ENCODE measurements around the gene AGPAT2.

The AGPAT2 gene

GRCh38 chr9:136661641-136662325 is 25.5 kb downstream of the AGPAT2 start:
- DNase-seq (ENCODE audit: low spot score): no peak

GRCh38 chr9:136660971-136661550 is 26.2 kb downstream of the AGPAT2 start:
- no peak for DNase-seq (ENCODE audit: low spot score)

GRCh38 chr9:136659861-136660784 is 27.1 kb downstream of the AGPAT2 start:
- DNase-seq (ENCODE audit: low spot score): no peak

- no peak for DNase-seq (ENCODE audit: low spot score)
Observed at GRCh38 chr9:136658849-136659535, 28.3 kb downstream of the AGPAT2 start.

- no peak for DNase-seq (ENCODE audit: low spot score)
Observed at GRCh38 chr9:136657974-136658848, 29.0 kb downstream of the AGPAT2 start.

- no peak for DNase-seq (ENCODE audit: low spot score)
Observed at GRCh38 chr9:136656795-136657611, 30.3 kb downstream of the AGPAT2 start.

- no peak for DNase-seq (ENCODE audit: low spot score)
Observed at GRCh38 chr9:136656183-136656738, 31.0 kb downstream of the AGPAT2 start.

GRCh38 chr9:136655536-136656182 is 31.6 kb downstream of the AGPAT2 start:
- no peak for DNase-seq (ENCODE audit: low spot score)

GRCh38 chr9:136654820-136655535 is 32.3 kb downstream of the AGPAT2 start:
- DNase-seq (ENCODE audit: low spot score): no peak

GRCh38 chr9:136653323-136654079 is 33.8 kb downstream of the AGPAT2 start:
- no peak for DNase-seq (ENCODE audit: low spot score)

- DNase-seq (ENCODE audit: low spot score): no peak
Observed at GRCh38 chr9:136651860-136652259, 35.4 kb downstream of the AGPAT2 start.

- DNase-seq (ENCODE audit: low spot score): no peak
Observed at GRCh38 chr9:136650648-136651047, 36.6 kb downstream of the AGPAT2 start.

GRCh38 chr9:136650021-136650420 is 37.2 kb downstream of the AGPAT2 start:
- DNase-seq (ENCODE audit: low spot score): no peak

GRCh38 chr9:136648751-136649150 is 38.5 kb downstream of the AGPAT2 start:
- DNase-seq (ENCODE audit: low spot score): no peak

- DNase-seq (ENCODE audit: low spot score): no peak
Observed at GRCh38 chr9:136646827-136647711, 40.2 kb downstream of the AGPAT2 start.

GRCh38 chr9:136645903-136646754 is 41.1 kb downstream of the AGPAT2 start:
- DNase-seq (ENCODE audit: low spot score): no peak
